ENCODE measurements around the gene ACSBG1. TPM values are rescaled to one million over a fixed set of nuclear protein-coding genes. Genes with fewer than 3 reads are reported as not detected.

The ACSBG1 gene
- total RNA-seq, 4 donors from 2014 or later = under 0.01 to 0.21 TPM; not detected in 2

DNA sequence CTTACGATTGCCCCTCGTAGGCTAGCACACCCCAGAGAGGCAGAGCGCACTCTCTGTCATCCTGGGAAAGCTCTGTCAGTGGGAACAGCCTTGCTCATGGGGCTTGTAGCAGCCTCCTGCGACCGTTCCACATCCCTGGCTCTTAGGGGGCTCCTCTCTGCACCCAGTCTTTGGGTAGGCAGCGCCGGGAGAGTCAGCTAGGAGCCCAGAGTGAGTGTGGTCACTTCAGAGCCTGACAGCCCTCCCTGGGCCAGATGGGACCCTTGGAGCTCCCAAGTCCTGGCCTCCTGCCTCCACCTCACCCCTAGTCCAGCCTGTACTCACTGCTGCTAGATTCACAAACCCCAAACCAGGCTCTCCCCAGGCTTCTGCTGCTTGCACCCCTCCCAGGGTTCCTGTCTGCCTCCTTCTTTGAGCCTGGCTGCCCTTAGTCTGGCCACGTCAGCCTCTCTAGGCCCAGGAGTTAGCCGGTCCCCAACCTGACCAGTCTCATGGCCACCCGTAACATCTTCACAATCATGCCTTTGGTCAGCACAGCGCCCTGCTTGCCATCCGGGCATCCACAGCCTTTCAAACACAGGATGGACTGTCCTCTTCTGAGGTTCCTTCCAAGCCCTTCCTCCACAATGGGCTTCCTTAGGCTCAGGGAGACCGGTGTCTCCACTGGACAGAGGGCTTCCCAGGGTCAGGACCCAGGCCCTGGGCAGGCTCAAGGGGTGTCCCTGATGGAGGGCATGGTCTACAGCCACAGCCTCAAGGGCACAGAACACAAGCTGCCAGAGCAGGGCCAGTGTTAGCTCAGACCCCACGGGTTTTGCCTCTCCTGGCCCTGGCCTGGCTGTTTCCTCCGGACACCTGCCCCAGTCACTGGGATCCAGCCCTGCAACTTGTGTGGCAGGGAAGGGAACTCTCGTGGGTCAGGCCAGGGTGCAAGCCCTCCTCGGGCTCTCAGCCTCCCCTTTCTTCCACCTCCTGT, 4.6 kb downstream of the ACSBG1 start:
- TF ChIP-seq, protein P1, sequence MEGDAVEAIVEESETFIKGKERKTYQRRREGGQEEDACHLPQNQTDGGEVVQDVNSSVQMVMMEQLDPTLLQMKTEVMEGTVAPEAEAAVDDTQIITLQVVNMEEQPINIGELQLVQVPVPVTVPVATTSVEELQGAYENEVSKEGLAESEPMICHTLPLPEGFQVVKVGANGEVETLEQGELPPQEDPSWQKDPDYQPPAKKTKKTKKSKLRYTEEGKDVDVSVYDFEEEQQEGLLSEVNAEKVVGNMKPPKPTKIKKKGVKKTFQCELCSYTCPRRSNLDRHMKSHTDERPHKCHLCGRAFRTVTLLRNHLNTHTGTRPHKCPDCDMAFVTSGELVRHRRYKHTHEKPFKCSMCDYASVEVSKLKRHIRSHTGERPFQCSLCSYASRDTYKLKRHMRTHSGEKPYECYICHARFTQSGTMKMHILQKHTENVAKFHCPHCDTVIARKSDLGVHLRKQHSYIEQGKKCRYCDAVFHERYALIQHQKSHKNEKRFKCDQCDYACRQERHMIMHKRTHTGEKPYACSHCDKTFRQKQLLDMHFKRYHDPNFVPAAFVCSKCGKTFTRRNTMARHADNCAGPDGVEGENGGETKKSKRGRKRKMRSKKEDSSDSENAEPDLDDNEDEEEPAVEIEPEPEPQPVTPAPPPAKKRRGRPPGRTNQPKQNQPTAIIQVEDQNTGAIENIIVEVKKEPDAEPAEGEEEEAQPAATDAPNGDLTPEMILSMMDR (IDR thresholded peaks at IDR 0.05) = no peak
- TF ChIP-seq EP300 (IDR thresholded peaks at IDR 0.05) (no peak), POLR2A (IDR thresholded peaks at IDR 0.05) (no peak)
- Histone ChIP-seq H3K4me3 (no peak overlapping the region), H3K27me3 (no peaks in the 10 kb centered on the region), H3K27ac (no peak overlapping the region), H3K9me3 (peaks cover 0 to 5% (median 0%) of the 10 kb centered on the region in 4 donors), H3K4me1 (peaks cover 0 to 5% (median 0%) of the 10 kb centered on the region in 4 donors), H3K36me3 (no peaks in the 10 kb centered on the region)
- WGBS, 2 donors = 77 to 80% methylated on average over 15 to 17 of the region's 17 CpGs
- DNase-seq (ENCODE audit: low spot score in 2 of 2) = no peak

DNA sequence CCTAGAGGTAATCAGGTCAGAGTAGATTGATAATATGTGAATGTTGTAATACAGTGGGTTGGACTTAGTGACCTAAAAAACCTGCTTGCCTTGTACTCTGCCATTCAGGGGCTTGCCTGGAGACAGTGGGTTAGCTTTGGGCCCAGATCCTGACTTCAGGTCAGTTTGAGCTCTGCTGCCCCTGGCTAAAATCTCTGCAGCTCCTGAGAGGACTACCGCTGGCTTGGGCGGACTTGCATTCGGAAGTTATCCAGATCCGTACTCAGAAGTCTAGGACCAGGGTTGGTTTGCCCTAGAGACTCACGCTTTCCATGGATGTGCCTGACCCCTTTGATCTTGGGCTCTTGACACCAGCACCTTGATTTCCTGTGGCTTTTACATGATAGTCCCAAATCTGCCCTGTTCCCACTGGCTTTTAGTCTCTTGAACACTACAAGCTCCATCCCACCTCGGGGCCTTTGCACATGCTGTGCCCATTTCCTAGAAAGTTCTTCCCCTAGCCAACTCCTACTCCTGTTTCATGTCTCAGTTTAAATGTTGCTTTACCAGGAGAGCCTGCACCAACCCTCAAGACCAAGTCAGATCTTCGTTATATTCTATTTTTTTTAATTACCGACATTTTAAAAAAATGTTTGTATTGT, 5.9 kb downstream of the ACSBG1 start:
- H3K4me1 ChIP-seq = no peaks in the 10 kb centered on the region
- H3K9me3 ChIP-seq = peaks cover 0 to 5% (median 0%) of the 10 kb centered on the region in 4 donors
- TF ChIP-seq POLR2A (IDR thresholded peaks at IDR 0.05) = no peak
- no peak for TF ChIP-seq EP300 (IDR thresholded peaks at IDR 0.05)
- TF ChIP-seq, protein P1 (IDR thresholded peaks at IDR 0.05) = no peak
- H3K27me3 ChIP-seq = no peaks in the 10 kb centered on the region
- H3K27ac ChIP-seq = no peak overlapping the region
- H3K4me3 ChIP-seq = no peak overlapping the region
- H3K36me3 ChIP-seq = no peaks in the 10 kb centered on the region
- WGBS, 2 donors = 84 to 90% methylated on average over 8 of the region's 8 CpGs
- DNase-seq (ENCODE audit: low spot score in 2 of 2) = no peak

DNA sequence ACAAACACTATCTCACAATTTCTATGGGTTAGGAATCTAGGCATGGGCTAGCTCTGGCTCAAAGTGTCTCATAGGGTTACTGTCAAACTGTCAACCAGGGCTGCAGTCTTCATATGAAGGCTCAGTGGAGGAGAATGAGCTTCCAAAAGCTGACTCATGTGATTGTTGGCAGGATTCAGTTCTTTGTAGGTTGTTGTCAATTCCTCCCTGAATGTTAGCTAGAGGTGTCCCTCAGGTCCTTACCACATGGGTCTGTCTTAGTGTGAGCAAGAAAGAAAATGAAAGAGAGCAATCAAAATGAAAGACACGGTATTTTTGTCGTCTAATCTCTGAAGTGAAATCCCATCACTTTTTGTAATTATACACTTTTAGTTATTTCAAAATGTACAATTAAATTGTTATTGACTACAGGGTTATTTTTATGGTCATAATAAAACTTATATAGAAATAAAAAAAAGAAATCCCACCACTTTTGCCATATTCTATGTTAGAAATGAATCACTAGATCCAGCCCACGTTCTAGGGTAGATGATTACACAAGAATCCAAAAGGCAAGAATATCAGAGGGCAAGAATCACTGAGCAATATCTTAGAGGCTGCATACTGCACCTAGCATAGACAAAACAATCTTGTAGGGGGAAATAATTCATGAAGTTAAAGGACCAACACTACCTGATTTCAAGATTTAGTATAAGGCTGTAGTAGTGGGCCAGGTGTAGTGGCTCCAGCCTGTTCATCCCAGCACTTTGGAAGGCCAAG, 8.4 kb downstream of the ACSBG1 start:
- Histone ChIP-seq H3K27ac (no peak overlapping the region), H3K9me3 (peaks cover 0 to 5% (median 0%) of the 10 kb centered on the region in 4 donors), H3K36me3 (no peaks in the 10 kb centered on the region), H3K27me3 (no peaks in the 10 kb centered on the region), H3K4me3 (no peak overlapping the region), H3K4me1 (no peaks in the 10 kb centered on the region)
- WGBS, 2 donors = 94 to 95% methylated on average over 3 of the region's 3 CpGs
- TF ChIP-seq, protein P1 (IDR thresholded peaks at IDR 0.05) = no peak
- TF ChIP-seq POLR2A (IDR thresholded peaks at IDR 0.05) (no peak), EP300 (IDR thresholded peaks at IDR 0.05) (no peak)
- no peak for DNase-seq (ENCODE audit: low spot score in 2 of 2)

DNA sequence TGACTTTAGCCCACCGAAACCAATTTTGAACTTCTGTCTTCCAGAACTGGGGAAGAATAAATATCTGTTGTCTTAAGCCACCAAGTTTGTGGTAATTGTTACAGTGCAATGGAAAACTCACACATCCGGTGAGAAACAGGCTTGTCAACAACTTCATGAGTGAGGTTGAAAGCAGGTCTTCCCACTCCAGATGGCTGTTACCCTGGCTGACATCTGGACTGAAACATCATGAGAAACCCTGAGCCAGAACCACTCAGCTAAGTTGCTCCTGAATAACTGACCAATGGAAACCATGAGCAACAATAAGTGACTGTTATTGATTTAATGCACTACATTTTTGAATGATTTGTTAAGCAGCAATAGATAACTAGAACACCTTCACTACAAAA, 10.3 kb downstream of the ACSBG1 start:
- WGBS, 2 donors = 82 to 93% methylated on average over 2 of the region's 2 CpGs

More for the DNA sequence above, 10.3 kb downstream of the ACSBG1 start:
- H3K4me1 ChIP-seq = no peaks in the 10 kb centered on the region
- TF ChIP-seq EP300 (IDR thresholded peaks at IDR 0.05) (no peak), POLR2A (IDR thresholded peaks at IDR 0.05) (no peak)
- TF ChIP-seq, protein P1 (IDR thresholded peaks at IDR 0.05) = no peak
- H3K27ac ChIP-seq = no peak overlapping the region
- DNase-seq (ENCODE audit: low spot score in 2 of 2) = no peak
- no peaks in the 10 kb centered on the region for H3K36me3 ChIP-seq
- peaks cover 0 to 5% (median 0%) of the 10 kb centered on the region in 4 donors for H3K9me3 ChIP-seq
- no peak overlapping the region for H3K4me3 ChIP-seq
- no peaks in the 10 kb centered on the region for H3K27me3 ChIP-seq

Measured in tibial nerve (tissue), 4 donors.